Measurements from ENCODE around the gene GOLGA8A. TPM values are rescaled to one million over a fixed set of nuclear protein-coding genes. Genes with fewer than 3 reads are reported as not detected.
"Not testable (repeated sequence)": the region's sequence is repeated elsewhere in the genome, so short reads cannot be mapped to it uniquely, and the experiment has no call there.

GOLGA8A gene
- polyA plus RNA-seq, 2 of the 4 experiments (the other 2 are of a cell fraction): 11.7 to 15.6 TPM

DNA sequence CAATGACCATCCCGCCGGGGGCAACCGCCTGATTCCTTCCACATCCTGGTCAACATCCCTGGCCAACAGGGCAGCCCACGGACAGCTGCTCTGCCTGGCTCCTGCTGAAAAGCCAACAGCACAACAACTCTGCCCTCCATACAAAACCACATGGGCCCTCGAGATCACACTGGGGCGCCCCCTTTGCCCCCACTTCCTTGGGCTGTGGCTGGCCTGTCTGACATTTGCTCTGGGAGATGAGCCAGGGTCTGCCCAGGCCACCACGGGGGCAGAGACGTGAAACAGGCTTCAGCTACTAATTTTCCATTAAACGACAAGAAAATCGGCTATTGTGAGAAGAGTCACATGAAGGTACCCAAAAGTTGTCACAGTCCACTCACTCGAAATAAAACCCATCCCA, 16.7 kb downstream of the GOLGA8A start:
- H3K4me2 ChIP-seq; H3K27ac ChIP-seq; H3K4me1 ChIP-seq; H3K9me3 ChIP-seq; DNase-seq (ENCODE audit: low read depth in 1 of 2, low spot score in 1 of 2); ATAC-seq; FAIRE-seq; H3K4me3 ChIP-seq; POLR2A ChIA-PET; CTCF ChIA-PET: not testable (repeated sequence)
- 43% methylated on average over 4 of the region's 11 CpGs for WGBS (ENCODE audit: missing lambda C conversion rate)

- POLR2A ChIA-PET; CTCF ChIA-PET; H3K27ac ChIP-seq; H3K4me3 ChIP-seq; ATAC-seq; H3K9me3 ChIP-seq; H3K4me2 ChIP-seq; H3K4me1 ChIP-seq; DNase-seq (ENCODE audit: low read depth in 1 of 2, low spot score in 1 of 2); FAIRE-seq: not testable (repeated sequence)
- 43% methylated on average over 8 of the region's 8 CpGs for WGBS (ENCODE audit: missing lambda C conversion rate)
Observed at GRCh38 chr15:34418435-34418834, 19.2 kb downstream of the GOLGA8A start.

DNA sequence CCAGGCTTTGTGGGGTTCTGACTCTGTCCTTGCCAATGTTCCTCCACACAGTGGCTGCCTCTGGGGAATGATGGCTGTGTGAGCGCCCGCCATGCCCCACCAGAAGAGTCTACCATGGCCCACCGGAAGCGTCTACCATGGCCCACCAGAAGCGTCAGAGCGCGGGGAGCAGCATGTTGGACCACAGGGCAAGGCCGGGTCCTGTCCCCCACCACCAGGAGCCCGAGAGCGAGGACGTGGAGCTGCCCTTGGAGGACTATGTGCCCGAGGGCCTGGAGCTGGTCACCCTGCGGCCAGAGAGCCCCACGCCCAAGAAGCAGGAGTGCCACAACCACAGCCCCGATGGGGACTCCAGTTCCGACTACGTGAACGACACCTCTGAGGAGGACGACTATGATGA, 28.1 kb downstream of the GOLGA8A start:
- DNase-seq (ENCODE audit: low read depth in 1 of 2, low spot score in 1 of 2); H3K9me3 ChIP-seq; CTCF ChIA-PET; FAIRE-seq; POLR2A ChIA-PET; H3K4me1 ChIP-seq; H3K4me3 ChIP-seq; H3K4me2 ChIP-seq; ATAC-seq; H3K27ac ChIP-seq: not testable (repeated sequence)
- 92% methylated on average over 9 of the region's 19 CpGs for WGBS (ENCODE audit: missing lambda C conversion rate)

GRCh38 chr15:34408973-34409372, 28.6 kb downstream of the GOLGA8A start:
- H3K9me3 ChIP-seq; H3K4me3 ChIP-seq; POLR2A ChIA-PET; H3K4me1 ChIP-seq; CTCF ChIA-PET; H3K27ac ChIP-seq; DNase-seq (ENCODE audit: low read depth in 1 of 2, low spot score in 1 of 2); ATAC-seq; FAIRE-seq; H3K4me2 ChIP-seq: not testable (repeated sequence)
- 67% methylated on average over 3 of the region's 10 CpGs for WGBS (ENCODE audit: missing lambda C conversion rate)

DNA sequence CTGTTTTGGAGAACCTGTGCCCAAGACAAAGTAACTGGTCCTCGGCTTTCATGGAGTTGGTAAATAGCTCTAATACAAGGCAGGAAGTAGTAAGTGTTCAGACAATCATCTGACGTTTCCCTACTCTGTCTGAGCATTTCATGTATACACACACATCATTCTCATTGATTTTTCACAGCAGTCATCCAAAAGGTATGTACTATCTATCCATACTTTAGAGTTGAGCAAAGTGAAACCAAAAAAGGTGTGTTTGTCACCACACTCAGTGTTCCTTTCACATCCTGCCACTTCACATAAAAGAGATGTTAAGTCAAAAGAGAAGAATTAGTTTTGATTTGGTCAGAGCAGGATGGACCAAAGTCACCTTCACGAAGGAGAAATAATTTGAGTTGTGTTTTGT, 33.7 kb downstream of the GOLGA8A start:
- H3K4me2 ChIP-seq; DNase-seq (ENCODE audit: low read depth in 1 of 2, low spot score in 1 of 2); CTCF ChIA-PET; H3K9me3 ChIP-seq; POLR2A ChIA-PET; FAIRE-seq; H3K4me1 ChIP-seq; ATAC-seq; H3K27ac ChIP-seq; H3K4me3 ChIP-seq: not testable (repeated sequence)
- WGBS (ENCODE audit: missing lambda C conversion rate): no CpG with 5 or more reads among the region's 3 CpGs

GRCh38 chr15:34403160-34403598, 34.4 kb downstream of the GOLGA8A start:
- DNase-seq (ENCODE audit: low read depth in 1 of 2, low spot score in 1 of 2); H3K9me3 ChIP-seq; CTCF ChIA-PET; H3K4me2 ChIP-seq; FAIRE-seq; ATAC-seq; H3K27ac ChIP-seq; H3K4me1 ChIP-seq; H3K4me3 ChIP-seq; POLR2A ChIA-PET: not testable (repeated sequence)
- 74% methylated on average over 2 of the region's 4 CpGs for WGBS (ENCODE audit: missing lambda C conversion rate)

GRCh38 chr15:34397637-34398259, 39.9 kb downstream of the GOLGA8A start:
- ATAC-seq: 0 out of 6 replicates have a peak, but pooled peaks of 1 of the 2 experiments have one; percentile 23
- H3K4me3 ChIP-seq; CTCF ChIA-PET; H3K4me2 ChIP-seq; DNase-seq (ENCODE audit: low read depth in 1 of 2, low spot score in 1 of 2); H3K4me1 ChIP-seq; POLR2A ChIA-PET; H3K27ac ChIP-seq; H3K9me3 ChIP-seq: not testable (repeated sequence)
- peak; percentile 43 for FAIRE-seq
- 81% methylated on average over 3 of the region's 6 CpGs for WGBS (ENCODE audit: missing lambda C conversion rate)

GRCh38 chr15:34392981-34393380, 44.6 kb downstream of the GOLGA8A start:
- DNase-seq (ENCODE audit: low read depth in 1 of 2, low spot score in 1 of 2); FAIRE-seq; POLR2A ChIA-PET; H3K27ac ChIP-seq; H3K4me1 ChIP-seq; CTCF ChIA-PET; H3K4me3 ChIP-seq; H3K9me3 ChIP-seq; H3K4me2 ChIP-seq: not testable (repeated sequence)
- WGBS (ENCODE audit: missing lambda C conversion rate): 38% methylated on average over 2 of the region's 2 CpGs
- ATAC-seq: peak; percentile 9 to 52; a peak in 3 of 6 replicates

- H3K4me1 ChIP-seq; DNase-seq (ENCODE audit: low read depth in 1 of 2, low spot score in 1 of 2); H3K4me3 ChIP-seq; H3K9me3 ChIP-seq; H3K4me2 ChIP-seq; POLR2A ChIA-PET; CTCF ChIA-PET; H3K27ac ChIP-seq; FAIRE-seq: not testable (repeated sequence)
- no CpG with 5 or more reads among the region's 16 CpGs for WGBS (ENCODE audit: missing lambda C conversion rate)
- peak in 1 of 2 experiments; percentile 57; a peak in 3 of 6 replicates for ATAC-seq
Observed at GRCh38 chr15:34389594-34390086, 48.0 kb downstream of the GOLGA8A start.

Other genes starting within 250 kb of the GOLGA8A start
- 46.6 and 75.8 TPM in 2 replicates for gene KATNBL1, start 227.7 kb downstream of the GOLGA8A start, polyA plus RNA-seq (2011; rRNA removed)
- gene KATNBL1, start 227.7 kb downstream of the GOLGA8A start, polyA plus RNA-seq (2017; fragmentation: RNase III; extraction: RNeasy Plus Mini Kit Qiagen cat#74134 plus additional on column Dnase treatment): 35.2 to 40.1 TPM (median 40.0 TPM) in 3 replicates
- 126 and 150 TPM in 2 replicates for gene EMC4, start 212.8 kb downstream of the GOLGA8A start, polyA plus RNA-seq (2011; rRNA removed)
- 221 to 241 TPM (median 234 TPM) in 3 replicates for gene EMC4, start 212.8 kb downstream of the GOLGA8A start, polyA plus RNA-seq (2017; fragmentation: RNase III; extraction: RNeasy Plus Mini Kit Qiagen cat#74134 plus additional on column Dnase treatment)
- 21.3 and 21.8 TPM in 2 replicates for gene SLC12A6, start 100.0 kb downstream of the GOLGA8A start, polyA plus RNA-seq (2011; rRNA removed)
- gene SLC12A6, start 100.0 kb downstream of the GOLGA8A start, polyA plus RNA-seq (2017; fragmentation: RNase III; extraction: RNeasy Plus Mini Kit Qiagen cat#74134 plus additional on column Dnase treatment): 5.4 to 7.1 TPM (median 6.0 TPM) in 3 replicates
- 451 and 688 TPM in 2 replicates for gene NOP10, start 94.7 kb downstream of the GOLGA8A start, polyA plus RNA-seq (2011; rRNA removed)
- 463 to 502 TPM (median 470 TPM) in 3 replicates for gene NOP10, start 94.7 kb downstream of the GOLGA8A start, polyA plus RNA-seq (2017; fragmentation: RNase III; extraction: RNeasy Plus Mini Kit Qiagen cat#74134 plus additional on column Dnase treatment)
- gene NUTM1, start 94.5 kb downstream of the GOLGA8A start, polyA plus RNA-seq (2011; rRNA removed): not detected in 2 replicates
- gene NUTM1, start 94.5 kb downstream of the GOLGA8A start, polyA plus RNA-seq (2017; fragmentation: RNase III; extraction: RNeasy Plus Mini Kit Qiagen cat#74134 plus additional on column Dnase treatment): not detected in 3 replicates
- 42.9 and 50.7 TPM in 2 replicates for gene LPCAT4, start 70.6 kb downstream of the GOLGA8A start, polyA plus RNA-seq (2011; rRNA removed)
- 45.9 to 56.1 TPM (median 50.1 TPM) in 3 replicates for gene LPCAT4, start 70.6 kb downstream of the GOLGA8A start, polyA plus RNA-seq (2017; fragmentation: RNase III; extraction: RNeasy Plus Mini Kit Qiagen cat#74134 plus additional on column Dnase treatment)
- 38.1 and 38.8 TPM in 2 replicates for gene GOLGA8B, start 145.8 kb upstream of the GOLGA8A start, polyA plus RNA-seq (2011; rRNA removed)
- gene GOLGA8B, start 145.8 kb upstream of the GOLGA8A start, polyA plus RNA-seq (2017; fragmentation: RNase III; extraction: RNeasy Plus Mini Kit Qiagen cat#74134 plus additional on column Dnase treatment): 49.0 to 50.9 TPM (median 50.2 TPM) in 3 replicates